Small intestine (tissue), 16 donors: Measurements from ENCODE around the gene SPATA7. TPM values are rescaled to one million over a fixed set of nuclear protein-coding genes. Genes with fewer than 3 reads are reported as not detected.
A peak's percentile ranks its signal among the peaks of the same experiment; 100 is the strongest.

Experiments
- DNase-seq, 2 donors: peaks; one replicate each; pipeline versions ENCODE4 v3.0.0 to v3.0.0-alpha.2; 2013
- FAIRE-seq: peaks from 2 replicates; lab custom pipeline; 2012; peaks lifted over from hg19 to GRCh38; lab: Jason Lieb, UNC
- H3K27ac ChIP-seq, 3 donors: one replicate each; pipeline ENCODE4 v1.5.1; 2013; ENCODE audit warnings: low read length in 2 of 3, mild to moderate bottlenecking in 2 of 3, control low read depth in 1 of 3, inconsistent platforms in 1 of 3, low read depth in 1 of 3, moderate library complexity in 1 of 3
- H3K27me3 ChIP-seq, 3 donors: one replicate each; pipeline ENCODE4 v1.6.1; 2013; ENCODE audit warnings: low read length in 3 of 3, inconsistent platforms in 1 of 3; ENCODE audit not compliant: control insufficient read depth in 3 of 3, insufficient read depth in 3 of 3
- H3K36me3 ChIP-seq, 3 donors: one replicate each; pipeline ENCODE4 v1.6.1; 2013; ENCODE audit warnings: low read length in 3 of 3, inconsistent platforms in 1 of 3, low read depth in 1 of 3, mild to moderate bottlenecking in 1 of 3, moderate library complexity in 1 of 3; ENCODE audit not compliant: control insufficient read depth in 3 of 3, insufficient read depth in 2 of 3
- H3K4me1 ChIP-seq, 3 donors: one replicate each; pipeline ENCODE4 v1.6.1; 2013; ENCODE audit warnings: low read length in 2 of 3, inconsistent platforms in 1 of 3, low read depth in 1 of 3, mild to moderate bottlenecking in 1 of 3, moderate library complexity in 1 of 3; ENCODE audit not compliant: control insufficient read depth in 3 of 3, insufficient read depth in 2 of 3
- H3K4me3 ChIP-seq, 3 donors: one replicate each; pipeline ENCODE4 v1.5.1; 2013; ENCODE audit warnings: low read length in 3 of 3, control low read depth in 1 of 3, inconsistent platforms in 1 of 3, low read depth in 1 of 3, mild to moderate bottlenecking in 1 of 3, moderate library complexity in 1 of 3
- H3K9me3 ChIP-seq, 2 donors: one replicate each; pipeline ENCODE4 v1.6.1; 2013; ENCODE audit warnings: low read depth in 1 of 2, low read length in 1 of 2; ENCODE audit not compliant: control insufficient read depth in 2 of 2, insufficient read depth in 1 of 2
- WGBS, 3 donors: extraction: QIAGEN DNeasy Blood & Tissue Kit; methylation state at CpG; one replicate each; pipeline ENCODE4 v1.1.7; 2013; 5-methylcytosine and 5-hydroxymethylcytosine counted together
- long read RNA-seq, 10 donors: transcript quantifications; one replicate each; lab custom pipeline, GENCODE V29; 2026
- polyA plus RNA-seq, 4 donors: library from polyadenylated mRNA; stranded (reverse) in 3 of 4; unstranded in 1 of 4; fragments of 200-250 nt in 3 of 4; fragments of 120-200 nt in 1 of 4; gene quantifications; one replicate each; pipeline versions ENCODE4 v1.2.1 to v1.2.3, GENCODE V29; 2013
- donor health status: healthy with polysubstance abuse.
- donor health status: control.
- donor health status: control.
- donor health status: Bipolar disorder and iron deficiency.
- donor health status: healthy.

Gene SPATA7, protein sequence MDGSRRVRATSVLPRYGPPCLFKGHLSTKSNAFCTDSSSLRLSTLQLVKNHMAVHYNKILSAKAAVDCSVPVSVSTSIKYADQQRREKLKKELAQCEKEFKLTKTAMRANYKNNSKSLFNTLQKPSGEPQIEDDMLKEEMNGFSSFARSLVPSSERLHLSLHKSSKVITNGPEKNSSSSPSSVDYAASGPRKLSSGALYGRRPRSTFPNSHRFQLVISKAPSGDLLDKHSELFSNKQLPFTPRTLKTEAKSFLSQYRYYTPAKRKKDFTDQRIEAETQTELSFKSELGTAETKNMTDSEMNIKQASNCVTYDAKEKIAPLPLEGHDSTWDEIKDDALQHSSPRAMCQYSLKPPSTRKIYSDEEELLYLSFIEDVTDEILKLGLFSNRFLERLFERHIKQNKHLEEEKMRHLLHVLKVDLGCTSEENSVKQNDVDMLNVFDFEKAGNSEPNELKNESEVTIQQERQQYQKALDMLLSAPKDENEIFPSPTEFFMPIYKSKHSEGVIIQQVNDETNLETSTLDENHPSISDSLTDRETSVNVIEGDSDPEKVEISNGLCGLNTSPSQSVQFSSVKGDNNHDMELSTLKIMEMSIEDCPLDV
- polyA plus RNA-seq = 10 to 100 TPM in 1 of 4 donors, 1 to 10 TPM in 2, under 1 TPM in 1; 0.81 to 15.7 (median 2.8) TPM
- long read RNA-seq, donor 1 = 0 reads
- long read RNA-seq, donor 2, partial matches to known transcripts = 0 of 2 reads
- long read RNA-seq, donor 2, other reads (novel, unspliced or antisense) = 0 of 2 reads
- long read RNA-seq, donor 3, partial matches to known transcripts = 0 of 3 reads
- long read RNA-seq, donor 3, other reads (novel, unspliced or antisense) = 0 of 3 reads
- long read RNA-seq, donor 4 = 0 reads
- long read RNA-seq, donor 5, partial matches to known transcripts = 0 of 1 reads
- long read RNA-seq, donor 5, other reads (novel, unspliced or antisense) = 0 of 1 reads
- long read RNA-seq, donor 6, partial matches to known transcripts = 0 of 2 reads
- long read RNA-seq, donor 6, other reads (novel, unspliced or antisense) = 0 of 2 reads
- long read RNA-seq, donor 7 = 0 reads
- long read RNA-seq, donor 8 = 0 reads
- long read RNA-seq, donor 9 = 0 reads
- long read RNA-seq, donor 10, partial matches to known transcripts = 0 of 2 reads
- long read RNA-seq, donor 10, other reads (novel, unspliced or antisense) = 0 of 2 reads

DNA sequence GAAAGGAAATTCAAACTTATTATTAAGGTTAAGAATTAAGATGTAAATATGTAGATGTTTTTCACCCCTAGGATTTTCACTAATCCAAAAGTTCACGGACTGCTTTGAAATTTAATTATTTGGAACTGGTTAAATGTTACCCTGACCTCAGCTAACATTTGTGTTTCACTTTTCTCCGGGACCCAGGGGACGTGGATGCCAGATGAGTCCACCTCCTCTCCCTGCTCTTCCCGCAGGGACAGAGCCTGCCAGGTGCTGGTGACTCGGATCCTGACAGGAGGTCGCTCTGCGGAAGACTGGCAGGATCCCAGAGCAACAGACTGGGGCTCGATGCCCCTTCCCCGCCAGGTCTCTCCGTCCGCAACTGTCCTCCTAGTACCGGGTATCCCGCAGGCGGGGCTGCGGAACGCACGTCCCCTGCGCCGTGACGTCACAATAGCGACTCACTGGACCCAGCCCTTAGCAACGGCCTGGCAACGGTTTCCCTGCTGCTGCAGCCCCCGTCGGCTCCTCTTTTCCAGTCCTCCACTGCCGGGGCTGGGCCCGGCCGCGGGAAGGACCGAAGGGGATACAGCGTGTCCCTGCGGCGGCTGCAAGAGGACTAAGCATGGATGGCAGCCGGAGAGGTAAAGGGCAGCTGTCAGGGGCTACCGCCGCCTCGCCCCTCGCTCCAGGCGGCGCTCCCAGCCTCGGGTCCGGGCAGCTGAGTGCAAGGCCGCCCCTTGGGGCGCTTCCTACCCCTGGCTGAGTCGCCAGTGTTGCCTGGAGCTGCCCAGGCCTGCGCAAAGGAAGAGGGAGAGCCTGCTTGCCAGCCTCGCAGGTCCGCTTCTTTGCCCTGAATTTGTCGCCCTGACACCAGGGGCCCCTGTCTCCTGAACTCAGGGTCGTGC lies at the start of gene SPATA7:
SPATA7 (plus strand) TSS at position 446 of the 890 bp plus-strand sequence; CDS start at position 608, 162 bp downstream.
- H3K27ac ChIP-seq = peak within 1 kb of the TSS; percentile 35 to 79 (median 75)
- no peaks in the 10 kb centered on the region for H3K27me3 ChIP-seq
- DNase-seq (peak; percentile 90 to 97), FAIRE-seq (no peak)
- H3K4me3 ChIP-seq = peak within 1 kb of the TSS; percentile 70 to 97 (median 78)
- no peaks in the 10 kb centered on the region for H3K36me3 ChIP-seq
- 0 to 1% (median 0%) methylated on average over 45 to 50 of the region's 50 CpGs for WGBS, 3 donors
- H3K4me1 ChIP-seq = peaks cover 0 to 4% (median 0%) of the 10 kb centered on the region in 3 donors
- no peaks in the 10 kb centered on the region for H3K9me3 ChIP-seq

DNA sequence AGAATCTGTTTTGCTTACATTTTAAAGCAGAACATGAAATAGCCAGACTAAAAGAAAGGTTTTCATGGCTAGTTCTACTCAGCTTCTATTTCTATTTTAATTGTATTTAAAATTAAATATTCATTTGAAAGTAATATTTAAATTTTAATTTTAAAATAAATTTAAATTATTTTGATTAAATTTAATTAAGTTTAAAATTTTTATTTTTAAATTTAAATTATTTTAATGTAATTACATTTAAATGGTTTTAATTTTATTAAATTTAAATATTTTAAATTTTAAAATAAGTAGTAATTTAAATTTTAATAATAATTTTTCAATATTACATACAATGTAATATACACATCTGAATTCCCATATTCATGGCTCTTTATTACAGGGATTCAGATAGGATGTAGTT lies 45.1 kb upstream of the SPATA7 start:
- no peak overlapping the region for H3K4me3 ChIP-seq
- peak; percentile 98 for FAIRE-seq
- H3K27me3 ChIP-seq = no peaks in the 10 kb centered on the region
- no peaks in the 10 kb centered on the region for H3K4me1 ChIP-seq
- no peaks in the 10 kb centered on the region for H3K36me3 ChIP-seq
- no peaks in the 10 kb centered on the region for H3K9me3 ChIP-seq
- no peak for DNase-seq
- H3K27ac ChIP-seq = no peak overlapping the region

DNA sequence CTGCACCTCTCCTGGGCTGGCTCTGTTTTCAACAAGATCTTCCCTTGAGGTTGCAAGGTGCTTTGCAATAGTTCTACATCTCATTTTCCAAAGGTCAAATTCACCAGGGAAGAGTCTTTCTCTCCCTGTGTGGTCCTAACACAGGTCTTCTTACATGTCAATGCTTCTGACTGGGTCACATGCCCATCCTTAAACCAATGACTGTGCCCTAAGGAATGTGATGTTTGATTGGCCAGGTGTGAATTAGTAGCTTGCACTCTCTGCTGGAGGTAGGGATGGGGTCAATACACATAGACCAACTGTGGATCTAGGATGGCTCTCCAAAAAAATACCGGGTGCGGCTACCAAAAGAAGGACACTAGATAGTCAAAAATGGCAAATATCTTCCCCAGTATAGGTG lies 42.5 kb upstream of the SPATA7 start:
- Histone ChIP-seq H3K36me3 (no peaks in the 10 kb centered on the region), H3K4me3 (no peak overlapping the region), H3K9me3 (no peaks in the 10 kb centered on the region), H3K27ac (no peak overlapping the region), H3K27me3 (no peaks in the 10 kb centered on the region), H3K4me1 (no peaks in the 10 kb centered on the region)
- WGBS, 3 donors = 79 to 100% (median 94%) methylated on average over 2 of the region's 2 CpGs
- DNase-seq (no peak), FAIRE-seq (no peak)

GRCh38 chr14:88346048-88346639 lies 39.3 kb upstream of the SPATA7 start:
- H3K4me3 ChIP-seq = no peak overlapping the region
- DNase-seq = peak; percentile 32 to 36
- 12 to 47% (median 29%) methylated on average over 5 of the region's 5 CpGs for WGBS, 3 donors
- H3K4me1 ChIP-seq = no peaks in the 10 kb centered on the region
- no peaks in the 10 kb centered on the region for H3K36me3 ChIP-seq
- FAIRE-seq = peak; percentile 5
- no peaks in the 10 kb centered on the region for H3K27me3 ChIP-seq
- H3K27ac ChIP-seq = no peak overlapping the region
- no peaks in the 10 kb centered on the region for H3K9me3 ChIP-seq

GRCh38 chr14:88348546-88348945 lies 36.9 kb upstream of the SPATA7 start:
- Histone ChIP-seq H3K4me3 (no peak overlapping the region), H3K4me1 (no peaks in the 10 kb centered on the region), H3K36me3 (no peaks in the 10 kb centered on the region), H3K27ac (no peak overlapping the region), H3K27me3 (no peaks in the 10 kb centered on the region), H3K9me3 (no peaks in the 10 kb centered on the region)
- WGBS, 3 donors = 64 to 77% (median 71%) methylated on average over 3 of the region's 3 CpGs
- FAIRE-seq (no peak), DNase-seq (no peak)

DNA sequence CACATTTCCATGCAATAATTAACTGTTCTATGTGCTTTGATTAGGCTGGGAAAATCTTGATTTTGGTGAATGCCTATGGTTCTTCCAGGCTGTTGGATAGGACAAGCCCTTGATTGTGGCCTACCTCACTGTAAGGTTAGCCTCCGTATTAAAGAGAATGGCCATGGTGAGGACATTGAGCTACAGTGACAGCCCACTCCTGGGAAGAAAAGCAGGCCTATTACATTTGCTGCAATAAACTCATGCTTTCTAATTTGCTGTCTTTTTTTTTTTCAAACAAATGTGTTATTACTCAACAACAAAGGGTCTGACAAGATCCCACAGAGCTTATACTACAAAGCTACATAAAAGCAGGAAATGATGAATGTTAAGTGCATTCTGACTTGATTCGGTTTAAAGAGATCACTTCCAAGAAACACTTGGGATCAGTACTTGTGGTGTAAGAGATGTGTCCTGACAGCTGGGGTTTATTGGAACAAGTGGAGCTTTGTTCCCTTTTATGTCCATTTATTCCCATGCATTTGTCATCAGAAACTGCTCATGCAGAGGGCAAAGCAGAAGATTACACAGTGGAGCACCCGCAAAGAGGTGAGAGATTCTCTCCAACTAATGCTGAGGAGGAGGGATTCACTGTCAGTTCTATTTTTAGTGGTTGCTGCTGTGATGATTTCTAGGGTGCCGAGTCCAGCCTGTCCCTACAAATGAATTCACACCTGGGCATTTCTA lies 33.3 kb upstream of the SPATA7 start:
- Histone ChIP-seq H3K27me3 (no peaks in the 10 kb centered on the region), H3K4me3 (no peak overlapping the region), H3K27ac (no peak overlapping the region), H3K36me3 (no peaks in the 10 kb centered on the region), H3K9me3 (peaks cover 0 to 5% of the 10 kb centered on the region in 2 donors), H3K4me1 (no peaks in the 10 kb centered on the region)
- DNase-seq (no peak), FAIRE-seq (no peak)
- 69 to 90% (median 87%) methylated on average over 4 of the region's 4 CpGs for WGBS, 3 donors

DNA sequence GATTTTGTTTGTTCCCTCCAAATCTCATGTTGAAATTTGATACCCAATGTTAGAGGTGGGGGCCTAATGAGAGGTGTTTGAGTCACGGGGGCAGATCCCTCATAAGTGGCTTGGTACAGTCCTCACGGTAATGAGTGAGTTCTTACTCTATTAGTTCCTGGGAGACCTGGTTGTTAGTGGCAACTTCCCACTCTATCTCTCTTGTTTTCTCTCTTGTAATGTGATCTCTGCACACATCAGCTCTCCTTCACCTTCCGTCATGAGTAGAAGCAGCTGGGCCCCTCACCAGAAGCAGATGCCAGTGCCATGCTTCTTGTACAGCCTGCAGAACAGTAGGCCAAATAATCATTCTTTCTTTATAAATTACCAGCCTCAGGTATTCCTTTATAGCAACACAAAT lies 32.8 kb upstream of the SPATA7 start:
- peaks cover 0 to 5% of the 10 kb centered on the region in 2 donors for H3K9me3 ChIP-seq
- H3K36me3 ChIP-seq = no peaks in the 10 kb centered on the region
- no peak for DNase-seq
- no peak for FAIRE-seq
- WGBS, 3 donors = 75 to 85% (median 83%) methylated on average over 3 of the region's 3 CpGs
- H3K27me3 ChIP-seq = no peaks in the 10 kb centered on the region
- H3K4me3 ChIP-seq = no peak overlapping the region
- H3K4me1 ChIP-seq = no peaks in the 10 kb centered on the region
- no peak overlapping the region for H3K27ac ChIP-seq
